ENCODE data around the gene KCTD4. TPM values are rescaled to one million over a fixed set of nuclear protein-coding genes. Genes with fewer than 3 reads are reported as not detected.

The KCTD4 gene
- total RNA-seq, result 0.96 TPM in 1 of 2 replicates, not detected in the other

GRCh38 chr13:45200701-45201232, at the start of gene KCTD4:
Gene KCTD4, minus strand, starts transcription at chr13:45201045. Its CDS starts 6,478 bp downstream, at chr13:45194567.

Other genes with a start within 250 kb of the KCTD4 start
- gene NUFIP1, start 211.6 kb downstream of the KCTD4 start, total RNA-seq, result 2.2 and 3.4 TPM in 2 replicates
- gene GPALPP1, start 211.5 kb downstream of the KCTD4 start, total RNA-seq, result 21.7 TPM in 2 replicates
- gene GTF2F2, start 80.5 kb downstream of the KCTD4 start, total RNA-seq, result 38.1 and 42.2 TPM in 2 replicates
- gene TPT1, start 140.1 kb upstream of the KCTD4 start, total RNA-seq, result 2,995 and 5,335 TPM in 2 replicates
- gene SLC25A30, start 217.3 kb upstream of the KCTD4 start, total RNA-seq, result 18.1 and 32.5 TPM in 2 replicates

Data from tracheal epithelial cell (primary cell).